HepG2 (cell line): ENCODE data around the gene PCDHA12. TPM values are rescaled to one million over a fixed set of nuclear protein-coding genes. Genes with fewer than 3 reads are reported as not detected.

Experiments used
- ATAC-seq: fragments of 200-7000 bp; cut with Tn5 transposase; 3 replicates; pipeline ENCODE4 v1.9.1; 2020; ENCODE audit warnings: mild to moderate bottlenecking, moderate library complexity
- BruUV-seq: library from RNA; stranded (reverse); fragments of 400-500 nt; replicated peaks from 2 replicates; lab custom pipeline; 2021; lab: Mats Ljungman, UMichigan
- CTCF ChIA-PET: fragments of 300-600 bp; formaldehyde crosslinking; extraction: SDS; loops from one replicate; lab custom pipeline; 2021; ENCODE audit warnings: low total read pairs, inconsistent platforms, low intra/inter-chr PET ratio; lab: Yijun Ruan, JAX
- POLR2A ChIA-PET: fragments of 350-600 bp; sonication (Branson Sonifier 250); formaldehyde crosslinking; loops from one replicate; lab custom pipeline; 2020; ENCODE audit warnings: antibody characterized with exemption, inconsistent platforms; lab: Yijun Ruan, JAX
- DNase-seq: peaks from one replicate; pipeline ENCODE4 v3.0.0-alpha.2; 2015; ENCODE audit warnings: low spot score
- FAIRE-seq: peaks from 3 replicates; lab custom pipeline; 2011; peaks lifted over from hg19 to GRCh38; lab: Jason Lieb, UNC
- H2AFZ ChIP-seq: one replicate; pipeline ENCODE4 v1.6.1; 2011; ENCODE audit warnings: low read length, inconsistent platforms
- H3K27ac ChIP-seq: fragments of 300-600 bp; 3 replicates; pipeline ENCODE4 v1.8.0; 2011; ENCODE audit warnings: mixed run types, mild to moderate bottlenecking, mixed read lengths, low read length, inconsistent platforms; ENCODE audit not compliant: insufficient read depth; ENCODE audit errors: extremely low read length
- H3K27me3 ChIP-seq, 2 experiments: fragments of 200-600 bp in 1 of 2; 2 replicates in 1 of 2; 3 replicates in 1 of 2; pipeline versions ENCODE4 v1.6.0 to v1.8.0; 2011; ENCODE audit warnings: low read length in 2 of 2, mild to moderate bottlenecking in 2 of 2, moderate library complexity in 2 of 2, inconsistent platforms in 1 of 2; ENCODE audit not compliant: insufficient read depth in 2 of 2, control insufficient read depth in 1 of 2
- H3K36me3 ChIP-seq, 2 experiments: fragments of 200-600 bp in 1 of 2; replicated peaks in 1 of 2; 2 replicates in 1 of 2; 3 replicates in 1 of 2; pipeline versions ENCODE4 v1.5.1 to v1.8.0; 2011; ENCODE audit warnings: low read length in 2 of 2, inconsistent platforms in 1 of 2; ENCODE audit not compliant: insufficient read depth in 2 of 2, control insufficient read depth in 1 of 2
- H3K4me1 ChIP-seq: 2 replicates; pipeline ENCODE4 v1.5.1; 2012; ENCODE audit warnings: low read length, inconsistent platforms; ENCODE audit not compliant: insufficient read depth
- H3K4me2 ChIP-seq: 2 replicates; pipeline ENCODE4 v1.6.0; 2011; ENCODE audit warnings: low read depth, low read length, inconsistent platforms
- H3K4me3 ChIP-seq, 3 experiments: fragments of 200-600 bp in 1 of 3; sonication (generic), shearing (Covaris generic) in 1 of 3; replicated peaks in 1 of 3; 2 replicates each; pipeline ENCODE4 v1.5.1; 2011 to 2016; ENCODE audit warnings: low read length in 3 of 3, inconsistent platforms in 2 of 3, low read depth in 2 of 3, mild to moderate bottlenecking in 2 of 3, control low read depth in 1 of 3, mixed read lengths in 1 of 3; ENCODE audit not compliant: insufficient read depth in 1 of 3
- H3K79me2 ChIP-seq: one replicate; pipeline ENCODE4 v1.6.1; 2011; ENCODE audit warnings: low read length, inconsistent platforms; ENCODE audit not compliant: insufficient read depth
- H3K9ac ChIP-seq: 2 replicates; pipeline ENCODE4 v1.6.0; 2011; ENCODE audit warnings: mild to moderate bottlenecking, low read depth, low read length, inconsistent platforms; ENCODE audit not compliant: insufficient read depth
- H3K9me3 ChIP-seq: 2 replicates; pipeline ENCODE4 v1.5.1; 2012; ENCODE audit warnings: mild to moderate bottlenecking, low read length
- H4K20me1 ChIP-seq: 2 replicates; pipeline ENCODE4 v1.6.0; 2011; ENCODE audit warnings: inconsistent platforms, mild to moderate bottlenecking, low read length, moderate library complexity; ENCODE audit not compliant: insufficient read depth
- CTCF ChIP-seq: sonication (generic); formaldehyde crosslinking; IDR thresholded peaks from 2 replicates; pipeline ENCODE4 v1.5.0; 2020; ENCODE audit warnings: mild to moderate bottlenecking, missing genetic modification reagents, moderate library complexity
- IRX3 ChIP-seq: sonication (generic); formaldehyde crosslinking; IDR thresholded peaks from 2 replicates; pipeline ENCODE4 v1.8.1; 2023; ENCODE audit warnings: mild to moderate bottlenecking, low read depth, missing genetic modification reagents, borderline replicate concordance
- MAFG ChIP-seq: sonication (generic); formaldehyde crosslinking; IDR thresholded peaks from 2 replicates; pipeline ENCODE4 v1.5.1; 2020; ENCODE audit warnings: mild to moderate bottlenecking, missing genetic modification reagents
- MIER2 ChIP-seq: IDR thresholded peaks from 2 replicates; pipeline ENCODE4 v1.6.1; 2016; ENCODE audit warnings: missing biosample characterization, missing genetic modification reagents
- MYNN ChIP-seq: sonication (generic); formaldehyde crosslinking; IDR thresholded peaks from 2 replicates; pipeline ENCODE4 v1.4.0; 2020; ENCODE audit warnings: mild to moderate bottlenecking, low read depth, missing genetic modification reagents
- NKX3-1 ChIP-seq: sonication (generic); formaldehyde crosslinking; IDR thresholded peaks from 2 replicates; pipeline ENCODE4 v1.5.0; 2020; ENCODE audit warnings: missing genetic modification reagents
- RBAK ChIP-seq: sonication (generic); formaldehyde crosslinking; IDR thresholded peaks from 2 replicates; pipeline ENCODE4 v1.5.1; 2020; ENCODE audit warnings: mild to moderate bottlenecking, missing genetic modification reagents
- SETDB1 ChIP-seq: sonication (generic); formaldehyde crosslinking; IDR thresholded peaks from 2 replicates; pipeline ENCODE4 v1.5.1; 2020; ENCODE audit warnings: missing genetic modification reagents, mild to moderate bottlenecking, borderline replicate concordance
- STAT6 ChIP-seq: sonication (generic); formaldehyde crosslinking; IDR thresholded peaks from 2 replicates; pipeline ENCODE4 v1.4.0; 2020; ENCODE audit warnings: missing genetic modification reagents, mild to moderate bottlenecking, borderline replicate concordance
- ZBTB1 ChIP-seq: sonication (generic); formaldehyde crosslinking; IDR thresholded peaks from 2 replicates; pipeline ENCODE4 v1.4.0; 2020; ENCODE audit warnings: missing genetic modification reagents, borderline replicate concordance
- ZBTB43 ChIP-seq: sonication (generic); formaldehyde crosslinking; conservative IDR thresholded peaks from 2 replicates; pipeline ENCODE4 v1.4.0; 2020; ENCODE audit warnings: missing genetic modification reagents
- ZHX1 ChIP-seq: sonication (generic); formaldehyde crosslinking; IDR thresholded peaks from 2 replicates; pipeline ENCODE4 v1.8.1; 2022; ENCODE audit warnings: low read depth, mild to moderate bottlenecking, missing genetic modification reagents
- ZNF101 ChIP-seq: sonication (generic); formaldehyde crosslinking; IDR thresholded peaks from 2 replicates; pipeline ENCODE4 v1.4.0; 2020; ENCODE audit warnings: mild to moderate bottlenecking, low read depth, missing genetic modification reagents, borderline replicate concordance
- ZNF552 ChIP-seq: sonication (generic); formaldehyde crosslinking; IDR thresholded peaks from 2 replicates; pipeline ENCODE4 v1.9.0; 2022; ENCODE audit warnings: missing genetic modification reagents, mild to moderate bottlenecking, borderline replicate concordance
- WGBS: methylation state at CpG from one replicate; pipeline ENCODE4 v1.1.6; 2017; ENCODE audit warnings: low lambda C conversion rate; 5-methylcytosine and 5-hydroxymethylcytosine counted together
- in situ Hi-C: cut with HindIII; loops from 2 replicates; pipeline ENCODE4 v1.10.0; 2017; ENCODE audit warnings: low pct_unique_long_range_greater_than_20kb; ENCODE audit not compliant: extremely low pct_ligation_motif_present
- intact Hi-C: fragments of 100-400 bp; cut with micrococcal nuclease; formaldehyde crosslinking; loops from one replicate; pipeline ENCODE4 v1.10.0; 2022; ENCODE audit not compliant: unreplicated experiment
- polyA plus RNA-seq, 8 experiments: library from polyadenylated mRNA; depleted of rRNA in 3 of 8; stranded (reverse) in 7 of 8; unstranded in 1 of 8; fragments of >200 nt; fragmentation: Illumina TruSeq in 4 of 8; extraction: Trizol in 4 of 8; gene quantifications; 2 replicates each; pipeline versions ENCODE4 v1.2.1 to v1.2.3, GENCODE V29; 2011 to 2016; ENCODE audit warnings: low read depth in 4 of 8, missing spikeins in 1 of 8, mixed read lengths in 1 of 8; ENCODE audit not compliant: insufficient read depth in 1 of 8
- total RNA-seq, 5 experiments: library from RNA; depleted of rRNA; stranded (reverse); fragments of >200 nt; fragmentation: Illumina TruSeq; extraction: Trizol; gene quantifications; 2 replicates each; pipeline ENCODE4 v1.2.3, GENCODE V29; 2016; ENCODE audit warnings: low read depth in 1 of 5

Gene PCDHA12
- total and polyA plus RNA-seq, 2 of the 13 experiments (the other 11 are each of a cell fraction or from before 2014, with no cell fraction given): not detected

- TF ChIP-seq ZBTB43 (CRISPR knock-in tag) (no peak), RBAK (CRISPR knock-in tag) (no peak), IRX3 (CRISPR knock-in tag) (no peak)
- TF ChIP-seq, all 625 proteins: peak for 0
These were observed 47.3 kb upstream of the PCDHA12 start, which contains the start of gene PCDHA6 (continued) for GRCh38 chr5:140827704-140828361.

GRCh38 chr5:140828362-140828737 is 46.8 kb upstream of the PCDHA12 start:
- H3K9me3 ChIP-seq: no peaks in the 10 kb centered on the region
- H3K9ac ChIP-seq: no peak overlapping the region
- no peaks in the 10 kb centered on the region for H3K79me2 ChIP-seq
- no peak overlapping the region for H3K4me2 ChIP-seq
- no peak overlapping the region for H3K27ac ChIP-seq
- intact Hi-C loops: no loop called here
- H2AFZ ChIP-seq: no peak overlapping the region
- 55% methylated on average over 17 of the region's 18 CpGs for WGBS
- ChIA-PET CTCF (no interaction called here), POLR2A (no interaction called here)
- H4K20me1 ChIP-seq: no peaks in the 10 kb centered on the region
- no peaks in the 10 kb centered on the region; a peak in 1 of 5 replicates for H3K27me3 ChIP-seq
- in situ Hi-C loops: no loop called here
- DNase-seq (no peak), ATAC-seq (0 out of 3 replicates have a peak, but pooled peaks have one; percentile 29), FAIRE-seq (no peak)
- H3K4me3 ChIP-seq: no peak overlapping the region
- H3K4me1 ChIP-seq: no peaks in the 10 kb centered on the region
- BruUV-seq: no TSS peak
- no peaks in the 10 kb centered on the region for H3K36me3 ChIP-seq
- TF ChIP-seq CTCF (CRISPR knock-in tag) (no peak), ZNF552 (no peak), ZNF101 (CRISPR knock-in tag) (no peak), ZHX1 (CRISPR knock-in tag) (no peak), MIER2 (no peak), ZBTB1 (CRISPR knock-in tag) (no peak), NKX3-1 (CRISPR knock-in tag) (no peak), MYNN (no peak), MAFG (no peak), SETDB1 (no peak), STAT6 (CRISPR knock-in tag) (no peak)
